H1 (cell line): ENCODE results near the gene SAG. TPM values are rescaled to one million over a fixed set of nuclear protein-coding genes. Genes with fewer than 3 reads are reported as not detected.

Source experiments
- CTCF ChIA-PET: fragments of 300-600 bp; sonication (Branson Sonifier 250); formaldehyde crosslinking; loops from one replicate; lab custom pipeline; 2021; ENCODE audit not compliant: partially characterized antibody; lab: Charles Lee
- POLR2A ChIA-PET: fragments of 300-600 bp; sonication (Branson Sonifier 250); formaldehyde crosslinking; loops from one replicate; lab custom pipeline; 2021; ENCODE audit warnings: inconsistent platforms; ENCODE audit not compliant: partially characterized antibody; lab: Charles Lee
- DNase-seq, 2 experiments: peaks; one replicate each; pipeline versions ENCODE4 v3.0.0 to v3.0.0-alpha.2; 2010 to 2022; ENCODE audit warnings: low spot score in 2 of 2, low read depth in 1 of 2, mixed read lengths in 1 of 2
- FAIRE-seq: peaks from 2 replicates; lab custom pipeline; 2011; peaks lifted over from hg19 to GRCh38; lab: Jason Lieb, UNC
- H2AFZ ChIP-seq: 2 replicates; pipeline ENCODE4 v1.8.1; 2012; ENCODE audit warnings: low read length, inconsistent platforms
- H2AK5ac ChIP-seq: 2 replicates; pipeline ENCODE4 v1.6.1; 2013; ENCODE audit warnings: low read depth, low read length
- H2BK120ac ChIP-seq: replicated peaks from 2 replicates; pipeline ENCODE3; 2013; ENCODE audit warnings: low read depth, low read length, inconsistent platforms
- H2BK12ac ChIP-seq: 2 replicates; pipeline ENCODE4 v1.6.1; 2013; ENCODE audit warnings: low read depth, low read length
- H2BK15ac ChIP-seq: 2 replicates; pipeline ENCODE4 v1.6.1; 2013; ENCODE audit warnings: low read length
- H2BK20ac ChIP-seq: 2 replicates; pipeline ENCODE4 v1.6.1; 2013; ENCODE audit warnings: low read length
- H2BK5ac ChIP-seq: 2 replicates; pipeline ENCODE4 v1.6.1; 2013; ENCODE audit warnings: low read depth, low read length
- H3K14ac ChIP-seq: 2 replicates; pipeline ENCODE4 v1.6.1; 2013; ENCODE audit warnings: inconsistent platforms; ENCODE audit not compliant: insufficient read length
- H3K18ac ChIP-seq: 2 replicates; pipeline ENCODE4 v1.6.1; 2013; ENCODE audit warnings: low read length; ENCODE audit errors: extremely low read depth
- H3K23ac ChIP-seq: 2 replicates; pipeline ENCODE4 v1.6.1; 2013; ENCODE audit warnings: inconsistent platforms; ENCODE audit not compliant: insufficient read length
- H3K23me2 ChIP-seq: 2 replicates; pipeline ENCODE4 v1.6.1; 2013; ENCODE audit warnings: low read depth, low read length
- H3K27ac ChIP-seq: 2 replicates; pipeline ENCODE4 v1.6.1; 2011; ENCODE audit warnings: low read depth, low read length, inconsistent platforms
- H3K27me3 ChIP-seq, 4 experiments: replicated peaks in 1 of 4; 1 replicate in 1 of 4; 2 replicates in 3 of 4; pipeline versions ENCODE4 v1.6.1 to v1.8.1; 2011 to 2013; ENCODE audit warnings: low read length in 3 of 4, mild to moderate bottlenecking in 3 of 4, inconsistent platforms in 2 of 4, mixed read lengths in 2 of 4, moderate library complexity in 1 of 4; ENCODE audit not compliant: control insufficient read depth in 3 of 4, insufficient read depth in 3 of 4; ENCODE audit errors: extremely low read depth in 1 of 4
- H3K36me3 ChIP-seq, 4 experiments: 2 replicates each; pipeline versions ENCODE4 v1.6.1 to v1.8.1; 2011 to 2013; ENCODE audit warnings: mild to moderate bottlenecking in 4 of 4, low read length in 3 of 4, moderate library complexity in 2 of 4, control low read depth in 1 of 4, inconsistent platforms in 1 of 4; ENCODE audit not compliant: insufficient read depth in 4 of 4, control insufficient read depth in 2 of 4
- H3K4ac ChIP-seq: replicated peaks from 2 replicates; pipeline ENCODE3; 2013; ENCODE audit warnings: low read length, low read depth, mixed read lengths, inconsistent platforms; ENCODE audit not compliant: insufficient read length
- H3K4me1 ChIP-seq, 4 experiments: replicated peaks in 1 of 4; 1 replicate in 1 of 4; 2 replicates in 3 of 4; pipeline versions ENCODE4 v1.6.1 to v1.8.1; 2011 to 2013; ENCODE audit warnings: low read length in 3 of 4, inconsistent platforms in 2 of 4, mixed read lengths in 1 of 4; ENCODE audit not compliant: insufficient read depth in 4 of 4, control insufficient read depth in 3 of 4
- H3K4me2 ChIP-seq, 2 experiments: 2 replicates each; pipeline versions ENCODE4 v1.6.1 to v1.8.1; 2011 to 2013; ENCODE audit warnings: low read depth in 2 of 2, low read length in 2 of 2, control low read depth in 1 of 2, inconsistent platforms in 1 of 2, mild to moderate bottlenecking in 1 of 2; ENCODE audit not compliant: insufficient read depth in 1 of 2
- H3K4me3 ChIP-seq, 4 experiments: fragments of 200-600, 300-600 bp in 1 of 4; sonication (generic), shearing (Covaris generic), sonication (Bioruptor Twin) in 1 of 4; 2 replicates each; pipeline versions ENCODE4 v1.5.1 to v1.8.1; 2011 to 2016; ENCODE audit warnings: low read length in 4 of 4, low read depth in 3 of 4, control low read depth in 2 of 4, inconsistent platforms in 2 of 4, mild to moderate bottlenecking in 2 of 4, mixed read lengths in 1 of 4, moderate library complexity in 1 of 4; ENCODE audit not compliant: insufficient read depth in 2 of 4; ENCODE audit errors: extremely low read depth in 1 of 4
- H3K56ac ChIP-seq: replicated peaks from 2 replicates; pipeline ENCODE3; 2013; ENCODE audit warnings: low read depth, mild to moderate bottlenecking, mixed read lengths, low read length, inconsistent platforms; ENCODE audit not compliant: insufficient read length
- H3K79me1 ChIP-seq: 2 replicates; pipeline ENCODE4 v1.6.1; 2013; ENCODE audit warnings: low read depth, low read length, control low read depth
- H3K79me2 ChIP-seq, 2 experiments: 2 replicates each; pipeline versions ENCODE4 v1.6.1 to v1.8.1; 2012 to 2013; ENCODE audit warnings: low read length in 2 of 2, mild to moderate bottlenecking in 2 of 2, inconsistent platforms in 1 of 2; ENCODE audit not compliant: insufficient read depth in 2 of 2, control insufficient read depth in 1 of 2
- H3K9ac ChIP-seq, 4 experiments: replicated peaks in 1 of 4; 1 replicate in 1 of 4; 2 replicates in 3 of 4; pipeline versions ENCODE4 v1.6.1 to v1.8.1; 2011 to 2013; ENCODE audit warnings: low read depth in 3 of 4, low read length in 3 of 4, control low read depth in 2 of 4, mild to moderate bottlenecking in 2 of 4, moderate library complexity in 2 of 4, inconsistent platforms in 1 of 4; ENCODE audit errors: extremely low read depth in 1 of 4
- H3K9me3 ChIP-seq, 2 experiments: 2 replicates each; pipeline versions ENCODE4 v1.6.1 to v1.8.1; 2012 to 2013; ENCODE audit warnings: mild to moderate bottlenecking in 2 of 2, moderate library complexity in 2 of 2, control low read depth in 1 of 2, inconsistent platforms in 1 of 2, low read depth in 1 of 2, low read length in 1 of 2, mixed read lengths in 1 of 2; ENCODE audit not compliant: insufficient read depth in 2 of 2
- H4K20me1 ChIP-seq, 2 experiments: replicated peaks in 1 of 2; 2 replicates each; pipeline versions ENCODE3 to v1.8.1; 2011 to 2013; ENCODE audit warnings: inconsistent platforms in 2 of 2, low read length in 2 of 2, mild to moderate bottlenecking in 1 of 2; ENCODE audit not compliant: insufficient read depth in 2 of 2, control insufficient read depth in 1 of 2
- H4K5ac ChIP-seq: 2 replicates; pipeline ENCODE4 v1.6.1; 2013; ENCODE audit warnings: low read length, low read depth, mixed read lengths, inconsistent platforms; ENCODE audit not compliant: insufficient read length
- H4K8ac ChIP-seq: 2 replicates; pipeline ENCODE4 v1.8.0; 2013; ENCODE audit warnings: mild to moderate bottlenecking, moderate library complexity, low read length, inconsistent platforms; ENCODE audit not compliant: insufficient read depth; ENCODE audit errors: extremely low read depth
- H4K91ac ChIP-seq: replicated peaks from 2 replicates; pipeline ENCODE3; 2013; ENCODE audit warnings: low read length, mixed read lengths, inconsistent platforms; ENCODE audit not compliant: insufficient read length
- PHF8 ChIP-seq: fragments of 200-600 bp; sonication (generic); conservative IDR thresholded peaks from 2 replicates; pipeline ENCODE4 v1.7.1; 2012; ENCODE audit warnings: low read depth, mild to moderate bottlenecking, inconsistent platforms, low read length, moderate library complexity
- POLR2A ChIP-seq, 2 experiments: IDR thresholded peaks; 1 replicate in 1 of 2; 2 replicates in 1 of 2; pipeline ENCODE4 v1.6.1; 2011; ENCODE audit warnings: low read depth in 2 of 2, low read length in 2 of 2, mild to moderate bottlenecking in 2 of 2; ENCODE audit errors: control extremely low read depth in 1 of 2
- RBBP5 ChIP-seq: IDR thresholded peaks from 2 replicates; pipeline ENCODE4 v1.7.1; 2012; ENCODE audit warnings: low read depth, mild to moderate bottlenecking, inconsistent platforms, low read length, moderate library complexity, borderline replicate concordance
- RFX5 ChIP-seq: IDR thresholded peaks from 2 replicates; pipeline ENCODE4 v1.6.1; 2011; ENCODE audit warnings: low read depth, low read length, improper control_type of control experiment, borderline replicate concordance
- RXRA ChIP-seq: IDR thresholded peaks from 2 replicates; pipeline ENCODE4 v1.6.1; 2011; ENCODE audit warnings: low read depth, mild to moderate bottlenecking, low read length, moderate library complexity; ENCODE audit not compliant: insufficient read depth
- SIN3A ChIP-seq, 2 experiments: IDR thresholded peaks in 1 of 2; conservative IDR thresholded peaks in 1 of 2; 2 replicates each; pipeline ENCODE4 v1.6.1; 2011 to 2012; ENCODE audit warnings: low read length in 2 of 2, improper control_type of control experiment in 1 of 2, low read depth in 1 of 2, mild to moderate bottlenecking in 1 of 2
- TBP ChIP-seq: IDR thresholded peaks from 2 replicates; pipeline ENCODE4 v1.6.1; 2011; ENCODE audit warnings: low read depth, low read length, improper control_type of control experiment
- TCF12 ChIP-seq: IDR thresholded peaks from 2 replicates; pipeline ENCODE4 v1.6.1; 2011; ENCODE audit warnings: low read depth, mild to moderate bottlenecking, low read length
- YY1 ChIP-seq: IDR thresholded peaks from 2 replicates; pipeline ENCODE4 v1.6.1; 2011; ENCODE audit warnings: low read depth, mild to moderate bottlenecking, low read length
- WGBS, 2 experiments: shearing (Covaris generic) in 1 of 2; methylation state at CpG; one replicate each; pipeline versions ENCODE4 v1.1.6 to v1.1.7; 2013 to 2015; ENCODE audit warnings: low lambda C conversion rate in 2 of 2, mixed read lengths in 2 of 2, inconsistent platforms in 1 of 2, low coverage in 1 of 2, missing lambda C conversion rate in 1 of 2; ENCODE audit not compliant: insufficient replicate concordance in 2 of 2, insufficient coverage in 1 of 2, insufficient read length in 1 of 2; ENCODE audit errors: extremely low coverage in 1 of 2, missing lambda C conversion rate in 1 of 2; 5-methylcytosine and 5-hydroxymethylcytosine counted together
- polyA plus RNA-seq, 7 experiments: library from polyadenylated mRNA; depleted of rRNA in 3 of 7; stranded (reverse) in 5 of 7; unstranded in 2 of 7; fragments of >200 nt in 5 of 7; fragments of 200-250 nt in 2 of 7; gene quantifications; 1 replicate in 5 of 7; 2 replicates in 1 of 7; 4 replicates in 1 of 7; pipeline versions ENCODE4 v1.2.1 to v1.2.3, GENCODE V29; 2011 to 2013; ENCODE audit warnings: missing spikeins in 2 of 7, mixed read lengths in 2 of 7
- total RNA-seq: library from RNA; stranded (reverse); fragmentation: NEBNext Ultra II Directional; extraction: Animal tissue kit (Norgen Biotek cat#: 25700); gene quantifications from 2 replicates; pipeline ENCODE4 v1.2.1, GENCODE V29; 2021
- TF ChIP-seq, protein P1 (sequence below), 3 experiments: IDR thresholded peaks; 1 replicate in 2 of 3; 2 replicates in 1 of 3; pipeline versions ENCODE4 v1.5.1 to v1.6.1; 2011; ENCODE audit warnings: low read length in 3 of 3, mild to moderate bottlenecking in 3 of 3, inconsistent platforms in 2 of 3, low read depth in 1 of 3, moderate library complexity in 1 of 3; ENCODE audit not compliant: insufficient read depth in 1 of 3; ENCODE audit errors: control extremely low read depth in 1 of 3

Gene SAG
- total and polyA plus RNA-seq, 2 of the 8 experiments (the other 6 are each of a cell fraction or from before 2014, with no cell fraction given), result not detected

DNA sequence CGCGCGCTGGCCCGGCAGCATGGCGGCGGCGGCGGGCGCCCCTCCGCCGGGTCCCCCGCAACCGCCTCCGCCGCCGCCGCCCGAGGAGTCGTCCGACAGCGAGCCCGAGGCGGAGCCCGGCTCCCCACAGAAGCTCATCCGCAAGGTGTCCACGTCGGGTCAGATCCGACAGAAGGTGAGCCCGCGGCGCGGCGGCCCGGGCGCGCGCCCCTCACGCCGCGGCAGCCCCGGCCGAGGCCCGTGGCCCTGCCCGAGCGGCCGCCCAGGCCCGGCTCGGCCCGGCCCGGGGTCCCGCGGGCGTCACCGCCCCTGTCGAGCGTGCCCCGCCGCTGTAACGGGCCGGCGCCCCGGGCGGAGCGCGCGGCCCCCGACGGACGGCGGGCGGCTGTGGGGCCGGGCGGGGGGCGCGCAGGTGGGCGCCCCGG lies 46.9 kb downstream of the SAG start:
- CTCF ChIA-PET, result interaction anchor here (1.2 to 1.9 kb wide), 4 partner anchors 12 to 26 kb away, joined by 3 to 8 read pairs (median 4); no protein-coding TSS in a partner anchor
- H3K14ac ChIP-seq, result no peak overlapping the region
- TF ChIP-seq TCF12, result no peak
- TF ChIP-seq TBP, result no peak
- TF ChIP-seq, protein P1, sequence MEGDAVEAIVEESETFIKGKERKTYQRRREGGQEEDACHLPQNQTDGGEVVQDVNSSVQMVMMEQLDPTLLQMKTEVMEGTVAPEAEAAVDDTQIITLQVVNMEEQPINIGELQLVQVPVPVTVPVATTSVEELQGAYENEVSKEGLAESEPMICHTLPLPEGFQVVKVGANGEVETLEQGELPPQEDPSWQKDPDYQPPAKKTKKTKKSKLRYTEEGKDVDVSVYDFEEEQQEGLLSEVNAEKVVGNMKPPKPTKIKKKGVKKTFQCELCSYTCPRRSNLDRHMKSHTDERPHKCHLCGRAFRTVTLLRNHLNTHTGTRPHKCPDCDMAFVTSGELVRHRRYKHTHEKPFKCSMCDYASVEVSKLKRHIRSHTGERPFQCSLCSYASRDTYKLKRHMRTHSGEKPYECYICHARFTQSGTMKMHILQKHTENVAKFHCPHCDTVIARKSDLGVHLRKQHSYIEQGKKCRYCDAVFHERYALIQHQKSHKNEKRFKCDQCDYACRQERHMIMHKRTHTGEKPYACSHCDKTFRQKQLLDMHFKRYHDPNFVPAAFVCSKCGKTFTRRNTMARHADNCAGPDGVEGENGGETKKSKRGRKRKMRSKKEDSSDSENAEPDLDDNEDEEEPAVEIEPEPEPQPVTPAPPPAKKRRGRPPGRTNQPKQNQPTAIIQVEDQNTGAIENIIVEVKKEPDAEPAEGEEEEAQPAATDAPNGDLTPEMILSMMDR (IDR thresholded peaks at IDR 0.05; ENCODE audit: control extremely low read depth in 1 of 3, insufficient read depth in 1 of 3, low read depth in 1 of 3, low read length in 3 of 3), result no peak
- 0 out of 4 replicates have a peak, but pooled peaks of 1 of the 2 experiments have one; percentile 25 for TF ChIP-seq SIN3A (conservative IDR thresholded peaks at IDR 0.05 in 1 of 2, IDR thresholded peaks at IDR 0.05 in 1 of 2; ENCODE audit: low read depth in 1 of 2, low read length in 2 of 2)
- peak; percentile 74; the same call in 1 of the 2 replicates for TF ChIP-seq RBBP5
- no peak for TF ChIP-seq RXRA
- peak; percentile 84 for TF ChIP-seq PHF8
- TF ChIP-seq YY1, result peak; percentile 67; the same call in 1 of the 2 replicates
- TF ChIP-seq RFX5, result no peak
- peak in 1 of 2 experiments; percentile 55; a peak in 1 of 3 replicates for TF ChIP-seq POLR2A (IDR thresholded peaks at IDR 0.05; ENCODE audit: control extremely low read depth in 1 of 2, low read depth in 2 of 2, low read length in 2 of 2)

More for the DNA sequence above, 46.9 kb downstream of the SAG start:
- no peak overlapping the region for H3K18ac ChIP-seq
- no peak overlapping the region for H2AK5ac ChIP-seq
- H3K36me3 ChIP-seq, result no peaks in the 10 kb centered on the region
- H3K79me1 ChIP-seq, result peaks cover 3% of the 10 kb centered on the region; the same call in 1 of the 2 replicates
- no peak overlapping the region for H4K5ac ChIP-seq
- no peak overlapping the region for H2BK120ac ChIP-seq
- no peak overlapping the region for H4K91ac ChIP-seq
- H3K23ac ChIP-seq, result no peak overlapping the region
- FAIRE-seq (no peak), DNase-seq (no peak)
- H3K27ac ChIP-seq, result no peak overlapping the region; the same call in 1 of the 2 replicates
- H2BK5ac ChIP-seq, result no peak overlapping the region
- H3K4me3 ChIP-seq, result peak overlapping the region; percentile 53 to 90 (median 72); a peak in 7 of 8 replicates
- 1% methylated on average over 32 of the region's 77 CpGs; no CpG with 5 or more reads in 1 of the 2 experiments for WGBS, 2 experiments
- H3K56ac ChIP-seq, result no peak overlapping the region
- H2BK20ac ChIP-seq, result no peak overlapping the region
- H3K23me2 ChIP-seq, result peaks cover 11% of the 10 kb centered on the region
- no peak overlapping the region for H3K4ac ChIP-seq
- H2BK12ac ChIP-seq, result no peak overlapping the region
- peaks cover 8 to 15% of the 10 kb centered on the region in 2 experiments for H4K20me1 ChIP-seq
- peaks cover 0 to 26% of the 10 kb centered on the region in 2 experiments; a peak in 2 of 4 replicates for H3K79me2 ChIP-seq
- 0 out of 2 replicates have a peak overlapping the region, but pooled peaks have one; percentile 40 for H4K8ac ChIP-seq
- peak overlapping the region in 3 of 4 experiments; percentile 45 to 90 (median 62); a peak in 4 of 7 replicates for H3K9ac ChIP-seq
- no peak overlapping the region for H2AFZ ChIP-seq
- H2BK15ac ChIP-seq, result no peak overlapping the region
- H3K4me2 ChIP-seq, result peak overlapping the region; percentile 82 to 83; a peak in 2 of 4 replicates
- POLR2A ChIA-PET, result no interaction called here
- peaks cover 0 to 5% (median 4%) of the 10 kb centered on the region in 4 experiments; a peak in 4 of 7 replicates for H3K4me1 ChIP-seq
- H3K9me3 ChIP-seq, result peaks cover 0 to 7% of the 10 kb centered on the region in 2 experiments; a peak in 1 of 4 replicates
- peaks cover 0 to 28% (median 15%) of the 10 kb centered on the region in 4 experiments; a peak in 5 of 7 replicates for H3K27me3 ChIP-seq
